ENCODE results near the gene BEX4.
"Not testable (repeated sequence)": the region's sequence is repeated elsewhere in the genome, so short reads cannot be mapped to it uniquely, and the experiment has no call there.

BEX4 gene, protein sequence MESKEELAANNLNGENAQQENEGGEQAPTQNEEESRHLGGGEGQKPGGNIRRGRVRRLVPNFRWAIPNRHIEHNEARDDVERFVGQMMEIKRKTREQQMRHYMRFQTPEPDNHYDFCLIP

DNA sequence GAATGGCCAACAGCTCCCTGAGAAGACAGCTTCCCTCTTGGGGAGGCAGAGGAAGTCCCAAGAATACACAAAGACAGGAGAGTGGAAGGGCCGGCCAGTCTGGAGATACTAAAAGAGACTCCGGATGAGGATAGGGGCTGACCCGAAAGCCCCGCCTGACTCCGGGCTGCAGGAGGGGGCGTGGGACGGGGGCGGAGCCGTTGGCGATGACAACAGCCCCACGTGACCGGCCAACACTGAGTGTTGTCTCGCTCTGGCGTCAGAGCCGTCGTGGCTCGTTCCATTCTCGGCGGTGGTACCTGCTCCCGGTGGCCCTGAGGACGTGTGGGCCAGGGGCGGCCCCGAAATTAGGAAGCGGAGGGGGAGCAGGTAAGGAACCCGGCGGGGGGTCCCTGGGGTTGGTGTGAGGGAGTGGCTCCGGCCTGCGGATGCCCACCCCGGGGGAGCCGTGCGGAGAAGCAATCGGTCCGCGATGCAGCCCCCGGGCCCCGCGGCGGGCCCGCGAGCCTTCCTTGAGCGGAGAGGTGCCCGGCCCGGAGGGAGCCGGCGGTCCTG lies at the start of gene BEX4:
Gene BEX4, plus strand, starts transcription at position 239 of the 555 bp plus-strand sequence. CDS start 1,046 bp downstream, outside the sequence.
- peak; percentile 67 for DNase-seq (ENCODE audit: low read depth)

DNA sequence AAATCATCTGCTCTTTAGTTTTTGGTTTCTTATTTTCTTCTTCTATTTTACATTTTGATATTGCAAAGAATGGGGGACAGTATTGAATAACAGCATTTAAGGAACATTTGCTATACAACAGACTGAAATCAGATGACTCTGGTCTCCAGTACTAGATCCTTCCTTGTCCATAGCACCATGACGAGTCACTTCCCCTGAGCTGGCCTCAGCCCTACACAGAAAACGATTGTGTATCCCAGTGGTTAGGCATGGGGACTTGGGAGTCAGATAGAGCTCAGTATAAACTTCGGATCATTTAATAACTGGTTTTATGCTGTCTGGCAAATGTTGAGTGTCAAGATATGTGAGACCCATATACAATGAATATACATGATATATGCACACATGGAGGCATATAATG lies 44.7 kb upstream of the BEX4 start:
- no peak for DNase-seq (ENCODE audit: low read depth)

DNA sequence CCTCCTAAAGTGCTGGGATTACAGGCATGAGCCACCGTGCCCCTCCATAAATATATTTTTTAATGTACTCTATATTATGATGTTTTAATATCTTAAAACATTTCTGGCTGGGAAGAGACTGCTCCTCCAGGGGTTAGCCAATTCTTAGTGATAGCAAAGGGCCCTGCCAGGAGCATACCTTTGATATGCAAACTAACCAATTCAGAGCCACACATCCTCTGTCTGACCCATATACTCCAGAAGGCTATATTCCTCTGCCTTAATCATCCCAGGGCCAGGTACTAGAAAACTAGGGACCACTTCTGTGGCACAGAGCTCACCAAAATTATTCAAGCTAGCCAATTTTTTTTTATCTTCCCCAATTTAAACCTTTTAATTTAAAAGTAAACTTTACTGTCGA lies 43.6 kb upstream of the BEX4 start:
- no peak for DNase-seq (ENCODE audit: low read depth)

DNA sequence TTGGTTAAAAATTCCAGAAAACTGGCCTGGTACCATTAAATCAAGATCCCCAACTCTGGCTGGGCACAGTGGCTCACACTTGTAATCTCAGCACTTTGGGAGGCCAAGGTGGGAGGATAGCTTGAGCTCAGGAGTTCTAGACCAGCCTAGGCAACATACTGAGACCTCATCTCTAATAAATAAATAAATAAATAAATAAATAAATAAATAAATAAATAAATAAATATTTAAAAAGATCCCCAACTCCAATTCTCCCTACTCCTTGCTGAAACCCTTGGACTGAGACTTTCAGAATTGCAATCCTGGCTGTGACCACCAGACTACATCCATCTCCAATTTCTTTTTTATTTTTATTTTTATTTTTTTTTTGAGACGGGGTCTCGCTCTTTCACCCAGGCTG lies 39.7 kb upstream of the BEX4 start:
- not testable (repeated sequence) for DNase-seq (ENCODE audit: low read depth)

DNA sequence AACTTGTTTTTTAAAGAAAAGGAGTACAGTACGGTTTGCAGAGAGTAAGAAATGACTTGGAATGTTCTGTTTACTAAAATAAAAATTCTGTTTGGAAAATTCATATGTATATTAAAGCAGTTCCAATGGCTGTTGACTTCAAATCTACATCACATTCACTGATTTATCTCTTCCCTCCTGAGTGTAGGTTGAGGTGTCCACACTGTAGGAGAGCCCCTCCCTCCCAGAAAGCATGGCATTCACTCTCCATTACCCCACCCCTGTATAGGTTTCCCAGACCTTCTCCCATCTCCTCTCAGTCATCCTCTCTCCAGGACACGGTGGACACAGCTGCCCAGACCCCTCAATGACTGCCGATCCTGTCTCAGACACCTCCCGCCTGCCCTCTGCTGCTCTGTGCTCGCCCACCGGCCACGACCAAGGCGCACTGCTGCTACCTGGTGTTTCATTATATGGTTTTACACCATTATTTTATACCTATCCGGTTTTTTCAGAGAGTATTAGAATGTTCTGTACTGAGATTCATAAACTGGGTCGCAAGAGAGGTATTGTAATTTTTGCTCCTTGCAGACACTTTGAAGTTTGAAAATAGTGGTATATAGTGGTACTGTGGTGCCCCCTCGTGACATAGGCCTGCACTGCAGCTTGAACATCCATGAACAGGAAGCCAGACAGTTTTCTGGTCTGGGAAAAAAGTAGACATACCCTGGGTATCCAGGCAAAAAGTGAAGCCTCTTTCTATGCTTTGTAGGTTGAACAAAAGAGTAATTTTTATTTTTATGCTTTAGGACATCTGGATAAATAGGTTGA lies 38.8 kb upstream of the BEX4 start:
- peak; percentile 5 for DNase-seq (ENCODE audit: low read depth)

DNA sequence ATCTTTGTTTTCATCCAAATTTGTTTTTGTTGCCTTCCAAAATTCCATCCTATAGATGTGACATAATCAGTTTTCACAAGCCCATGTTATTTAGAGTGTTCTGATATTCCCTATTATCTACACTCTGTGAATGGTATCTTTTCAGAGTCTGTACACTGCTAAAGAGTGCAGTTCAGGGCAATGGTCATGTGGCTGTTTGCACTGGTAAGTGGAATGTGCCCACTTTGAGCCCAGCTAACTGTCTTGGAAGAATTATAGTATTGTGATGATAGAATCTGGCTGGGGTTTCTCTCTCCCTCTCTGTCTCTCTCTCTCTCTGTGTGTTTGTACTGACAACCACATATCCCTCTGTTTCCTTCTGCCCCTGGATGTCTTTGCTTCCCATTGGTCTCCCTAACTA lies 37.4 kb upstream of the BEX4 start:
- no peak for DNase-seq (ENCODE audit: low read depth)

DNA sequence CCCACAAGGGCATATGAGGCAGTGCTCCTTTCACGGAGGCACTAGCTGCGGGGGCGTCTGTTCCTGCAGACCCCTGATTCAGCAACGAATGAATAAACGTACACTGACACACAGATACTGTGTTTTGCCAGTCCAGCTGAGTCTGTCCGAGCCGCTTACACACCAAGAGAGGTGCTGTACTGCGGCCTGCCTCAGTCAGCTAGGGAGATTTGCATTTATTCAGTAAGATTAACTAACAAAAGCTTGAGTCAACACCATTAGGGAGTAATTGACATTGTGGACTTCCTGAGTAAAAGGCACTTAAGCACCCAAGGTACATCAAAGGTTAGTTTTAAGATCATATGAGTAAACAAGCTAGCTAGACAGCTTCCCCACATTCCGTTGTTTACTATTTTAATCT lies 31.0 kb upstream of the BEX4 start:
- no peak for DNase-seq (ENCODE audit: low read depth)

DNA sequence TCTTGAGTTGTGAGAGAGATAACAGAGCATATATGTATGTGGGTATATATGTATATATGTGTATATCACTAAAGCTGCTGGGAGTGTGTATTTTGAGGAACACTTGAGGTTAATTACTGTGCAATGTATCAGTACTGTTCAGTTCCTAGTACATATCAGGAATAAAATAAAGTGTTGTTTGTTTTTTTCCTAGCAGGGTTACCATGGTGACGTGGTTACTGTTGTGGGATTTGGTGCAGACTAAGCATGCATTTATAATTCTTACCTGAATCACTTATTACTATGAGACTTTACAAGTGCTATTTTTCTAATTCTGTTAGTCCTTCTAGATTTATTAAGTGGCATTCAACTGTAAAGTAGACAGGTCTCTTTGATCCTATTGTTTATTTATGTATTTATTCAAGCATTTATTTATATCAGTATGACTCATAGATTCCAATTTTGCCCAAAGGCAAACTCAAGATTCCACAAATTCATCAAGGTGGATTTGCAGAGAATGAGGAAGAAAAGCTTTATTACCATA lies 26.9 kb upstream of the BEX4 start:
- DNase-seq (ENCODE audit: low read depth): no peak

DNA sequence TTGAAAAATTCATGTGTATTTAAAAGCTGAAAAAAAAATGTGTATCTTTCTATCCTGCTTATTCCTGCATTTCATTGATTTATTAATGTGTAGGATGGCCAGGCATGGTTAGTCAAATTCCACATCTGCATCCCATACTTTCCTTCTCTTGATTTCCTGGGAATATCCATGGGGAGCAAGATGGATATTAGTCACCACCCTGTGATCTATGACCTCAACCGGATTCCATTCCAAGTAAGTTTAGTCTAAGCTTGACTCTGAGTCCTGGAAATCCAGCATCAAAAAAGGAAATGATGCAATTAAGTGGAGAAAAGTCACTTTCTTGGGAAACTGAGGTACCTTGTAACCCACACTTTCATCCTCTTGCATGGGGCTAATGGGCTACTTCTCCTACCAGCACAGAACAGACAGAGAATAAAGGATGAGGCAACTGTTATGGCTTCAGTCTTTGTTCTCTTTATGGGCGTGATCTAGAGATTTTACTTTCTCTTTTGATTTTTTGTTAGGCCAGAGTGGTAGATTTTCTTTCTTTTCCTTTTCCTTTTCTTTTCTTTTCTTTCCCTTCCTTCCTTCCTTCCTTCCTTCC lies 17.1 kb upstream of the BEX4 start:
- no peak for DNase-seq (ENCODE audit: low read depth)

DNA sequence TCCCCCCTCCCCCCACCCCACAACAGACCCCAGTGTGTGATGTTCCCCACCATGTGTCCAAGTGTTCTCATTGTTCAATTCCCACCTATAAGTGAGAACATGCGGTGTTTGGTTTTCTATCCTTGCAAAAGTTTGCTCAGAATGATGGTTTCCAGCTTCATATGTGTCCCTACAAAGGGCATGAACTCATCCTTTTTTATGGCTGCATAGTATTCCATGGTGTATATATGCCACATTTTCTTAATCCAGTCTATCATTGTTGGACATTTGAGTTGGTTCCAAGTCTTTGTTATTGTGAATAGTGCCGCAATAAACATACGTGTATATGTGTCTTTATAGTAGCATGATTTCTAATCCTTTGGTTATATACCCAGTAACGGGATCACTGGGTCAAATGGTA lies 16.2 kb upstream of the BEX4 start:
- not testable (repeated sequence) for DNase-seq (ENCODE audit: low read depth)

DNA sequence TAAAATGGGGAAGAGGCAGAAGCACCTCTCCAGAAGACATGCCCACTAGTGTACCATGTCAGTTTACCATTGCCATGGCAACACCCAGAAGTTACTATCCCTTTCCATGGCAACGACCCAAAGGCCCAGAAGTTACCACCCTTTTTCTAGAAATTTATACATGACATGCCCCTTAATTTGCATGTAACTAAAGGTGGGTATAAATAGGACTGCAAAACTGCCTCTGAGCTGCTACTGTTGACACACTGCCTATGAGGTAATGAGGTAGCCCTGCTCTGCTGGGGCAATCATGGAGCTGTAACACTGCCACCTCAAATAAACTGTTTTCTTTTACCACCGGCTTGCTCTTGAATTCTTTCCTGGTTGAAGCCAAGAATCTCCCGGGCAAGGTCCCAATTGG lies 13.9 kb upstream of the BEX4 start:
- DNase-seq (ENCODE audit: low read depth): no peak

DNA sequence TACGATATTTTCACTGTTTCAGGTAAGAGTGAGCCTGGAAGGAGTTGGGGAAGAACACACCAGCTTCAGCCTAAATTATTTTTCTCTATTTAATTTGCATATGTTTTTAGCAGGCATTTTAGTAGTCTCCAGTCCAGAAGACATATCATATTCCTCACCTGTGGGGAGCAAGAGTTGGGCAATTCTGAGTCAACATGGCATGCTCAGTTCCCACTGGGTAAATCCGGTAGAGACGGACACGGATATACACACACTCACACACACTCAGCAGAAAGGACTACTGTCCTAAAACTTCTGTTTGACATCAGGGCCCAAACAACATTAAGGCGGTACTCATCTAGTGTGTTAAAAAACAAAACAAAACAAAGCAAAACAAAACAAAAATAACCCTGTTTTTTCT lies 4.9 kb upstream of the BEX4 start:
- no peak for DNase-seq (ENCODE audit: low read depth)

DNA sequence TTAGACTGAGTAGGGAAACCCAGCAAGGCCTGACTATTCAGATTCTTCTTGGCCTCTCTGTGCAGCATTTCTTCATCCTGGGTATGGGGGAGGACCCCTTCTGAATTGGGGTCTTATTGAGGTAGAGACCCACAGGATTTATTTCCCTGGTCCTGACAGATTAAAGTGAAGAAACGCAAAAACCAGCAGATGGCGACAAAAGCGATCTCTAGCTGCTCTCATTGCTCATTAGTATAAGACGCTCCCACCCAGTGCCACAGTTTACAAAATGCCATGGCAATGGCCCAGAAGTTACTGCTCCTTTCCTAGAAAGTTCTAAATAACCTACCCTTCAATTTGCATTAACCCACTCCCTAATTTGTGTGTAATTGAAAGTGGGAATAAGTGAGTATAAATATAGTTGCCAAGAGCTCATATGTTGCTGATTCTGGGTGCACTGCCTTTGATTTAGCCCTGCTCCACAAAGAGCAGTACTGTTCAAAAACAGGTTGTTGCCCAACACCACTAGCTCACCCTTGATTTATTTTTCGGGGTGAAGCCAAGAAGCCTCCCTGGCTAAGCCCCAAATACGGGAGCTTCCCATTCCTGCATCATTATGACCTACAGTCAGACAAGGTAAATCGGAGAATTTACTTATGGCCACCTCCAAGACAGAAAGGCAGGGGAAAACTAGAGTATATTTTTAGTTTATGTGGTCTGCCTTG lies 3.7 kb upstream of the BEX4 start:
- DNase-seq (ENCODE audit: low read depth): no peak

DNA sequence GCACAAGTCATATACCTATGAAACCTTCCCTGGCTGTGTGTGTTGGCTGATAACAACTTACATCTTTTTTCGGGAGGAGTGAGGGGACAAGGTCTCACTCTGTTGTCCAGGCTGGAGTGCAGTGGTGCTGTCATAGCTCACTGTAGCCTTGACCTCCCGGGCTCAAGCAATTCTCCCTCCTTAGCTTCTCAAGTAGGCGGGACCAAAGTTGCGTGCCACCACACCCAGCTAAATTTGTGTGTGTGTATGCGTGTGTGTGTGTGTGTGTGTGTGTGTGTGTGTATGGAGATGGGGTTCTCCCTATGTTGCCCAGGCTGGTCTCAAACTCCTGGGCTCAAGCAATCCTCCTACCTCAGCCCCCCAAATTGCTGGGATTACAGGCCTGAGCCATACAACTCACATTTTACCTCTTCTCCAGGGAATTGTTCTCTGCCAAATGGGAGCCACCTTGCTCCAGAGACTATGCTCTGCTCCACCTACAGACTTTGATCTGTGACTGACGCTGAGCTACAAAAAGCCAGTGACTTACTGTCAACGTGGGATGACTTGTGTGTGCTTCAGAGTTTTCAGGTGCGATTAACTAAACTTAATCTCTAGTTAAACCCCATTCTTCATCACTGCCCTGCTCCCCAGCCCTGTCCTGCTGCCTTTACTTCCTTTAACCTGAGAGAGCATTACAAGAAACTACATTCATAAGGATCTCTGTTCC lies 2.0 kb upstream of the BEX4 start:
- DNase-seq (ENCODE audit: low read depth): no peak

DNA sequence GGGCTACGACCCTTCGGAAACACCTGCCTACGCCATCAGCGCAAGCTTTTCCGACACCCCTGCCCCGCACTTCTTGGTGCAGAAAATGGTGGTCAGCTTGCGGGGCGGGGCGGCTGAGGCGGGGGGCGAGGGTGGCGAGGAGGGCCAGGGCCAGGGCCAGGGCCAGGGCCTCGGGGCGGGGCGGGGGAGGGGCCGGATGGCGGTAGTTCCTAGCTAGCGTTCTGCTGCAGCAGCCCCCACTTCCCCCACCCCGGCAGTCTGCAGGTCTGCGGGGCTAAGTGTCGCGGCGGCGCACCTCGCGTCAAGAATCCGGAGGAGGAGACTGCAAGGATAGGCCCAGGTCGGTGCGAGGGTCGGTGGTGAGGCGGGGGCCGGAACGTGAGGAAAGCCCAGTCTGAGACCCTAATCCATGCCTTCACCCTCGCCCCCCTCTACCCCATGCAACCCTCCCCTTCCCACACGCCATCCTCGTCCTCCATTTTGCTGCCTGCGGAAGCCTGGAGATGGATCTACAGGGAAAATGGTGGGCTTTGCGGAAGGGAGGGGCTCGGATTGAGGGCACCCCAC lies 600 bp downstream of the BEX4 start:
- peak; percentile 5 for DNase-seq (ENCODE audit: low read depth)

DNA sequence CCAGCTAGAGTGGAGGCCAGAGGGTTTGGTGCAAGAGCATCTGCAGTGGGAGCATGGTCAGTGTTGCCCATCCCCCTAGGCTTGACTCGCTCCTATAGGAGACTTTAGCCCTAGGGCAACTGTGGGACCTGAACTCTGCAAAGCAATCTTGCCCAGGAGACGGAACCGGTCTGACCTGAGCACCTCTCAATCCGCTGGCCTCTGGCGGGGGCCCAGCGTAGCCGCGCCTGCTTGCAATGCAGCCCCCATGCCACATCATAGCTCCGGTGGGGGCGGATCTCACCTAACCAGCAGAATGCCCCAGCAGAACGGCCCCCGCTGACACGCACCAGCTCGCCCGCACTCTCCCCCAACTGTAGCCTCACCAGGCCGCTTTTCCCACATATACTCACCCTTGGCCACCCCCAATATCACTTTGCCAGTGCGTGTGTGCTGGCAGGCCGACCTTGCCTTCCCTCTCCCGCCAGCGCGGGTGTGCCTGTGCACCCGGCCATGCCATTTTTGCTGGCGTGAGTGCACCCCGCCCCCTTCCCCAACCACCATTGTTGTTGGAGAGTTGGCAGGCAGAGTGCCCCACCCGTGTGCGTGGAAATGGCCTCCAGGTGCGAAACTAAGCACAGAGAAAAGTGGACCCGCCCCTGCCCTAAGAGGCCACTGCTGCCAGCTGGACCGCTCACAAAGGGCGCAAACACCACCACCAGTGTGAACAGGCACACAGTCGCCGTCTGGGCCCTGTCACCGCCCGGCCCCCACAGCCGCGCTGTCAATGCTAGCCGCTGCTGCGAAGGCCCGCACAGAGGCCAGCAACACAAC lies 5.8 kb downstream of the BEX4 start:
- DNase-seq (ENCODE audit: low read depth): no peak

DNA sequence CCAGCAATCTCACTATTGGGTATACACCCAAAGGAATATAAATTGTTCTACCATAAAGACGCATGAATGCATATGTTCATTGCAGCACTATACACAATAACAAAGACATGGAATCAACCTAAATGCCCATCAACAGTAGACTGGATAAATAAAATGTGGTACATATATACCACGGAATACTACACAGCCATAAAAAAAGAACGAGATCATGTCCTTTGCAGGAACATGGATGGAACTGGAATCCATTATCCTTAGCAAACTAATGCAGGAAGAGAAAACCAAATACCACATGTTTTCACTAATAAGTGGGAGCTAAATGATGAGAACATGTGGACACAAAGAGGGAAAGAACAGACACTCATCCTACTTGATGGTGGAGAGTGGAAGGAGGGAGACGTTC lies 11.0 kb downstream of the BEX4 start:
- not testable (repeated sequence) for DNase-seq (ENCODE audit: low read depth)

DNA sequence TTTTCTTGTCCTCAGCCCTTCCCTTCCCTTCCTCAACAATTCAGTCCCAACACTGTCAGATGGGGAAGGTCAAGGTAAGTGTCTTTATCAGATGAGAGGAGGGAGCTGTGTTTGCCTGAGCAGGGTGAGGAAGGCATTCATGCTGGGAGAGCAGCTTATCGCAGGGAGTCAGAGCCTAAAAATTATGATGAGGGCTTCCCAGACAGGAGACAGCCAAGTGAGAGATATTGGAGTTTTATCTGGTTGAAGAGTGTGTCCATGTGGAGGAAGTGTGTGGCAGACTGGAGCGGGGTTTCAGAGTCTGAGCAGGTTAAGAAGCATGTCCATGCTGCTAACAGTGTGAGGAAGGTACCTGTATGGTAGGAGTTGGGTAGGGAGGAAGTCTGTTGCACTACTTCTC lies 18.4 kb downstream of the BEX4 start:
- no peak for DNase-seq (ENCODE audit: low read depth)

DNA sequence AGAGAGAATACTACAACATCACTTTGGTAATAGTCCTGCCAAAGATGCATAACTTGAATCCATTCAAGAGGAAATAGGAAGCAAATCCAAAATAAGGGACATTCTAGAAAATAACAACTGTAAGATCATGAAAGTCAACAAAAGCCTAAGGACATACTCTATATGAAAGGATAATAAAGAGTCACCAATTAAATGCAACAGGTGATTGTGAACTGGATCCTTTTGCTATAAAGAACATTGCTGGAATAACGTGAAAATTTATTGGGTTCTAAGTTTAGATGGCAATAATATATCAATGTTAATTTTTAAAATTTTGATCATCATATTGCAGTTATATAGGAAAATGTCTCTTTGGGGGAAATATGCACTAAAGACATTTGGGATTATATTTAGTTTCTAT lies 20.0 kb downstream of the BEX4 start:
- no peak for DNase-seq (ENCODE audit: low read depth)

DNA sequence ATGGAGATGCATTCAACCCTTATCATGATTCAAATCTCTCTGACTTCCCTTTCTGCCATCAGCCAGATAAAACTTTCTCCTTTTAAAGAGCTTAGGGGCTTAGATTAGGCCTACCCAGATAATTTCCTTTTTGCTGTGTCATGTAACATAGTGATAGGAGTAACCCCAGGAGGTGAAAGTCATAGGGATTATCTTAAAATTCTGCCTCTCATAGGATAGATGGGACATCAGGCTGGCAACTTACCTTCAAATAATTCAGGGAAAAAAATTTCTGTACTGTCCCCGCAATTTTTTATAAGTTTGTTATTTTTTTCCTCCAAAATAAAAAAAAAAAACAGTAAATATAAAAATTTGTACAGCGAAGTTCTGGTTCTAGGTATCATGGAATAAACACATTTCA lies 20.7 kb downstream of the BEX4 start:
- not testable (repeated sequence) for DNase-seq (ENCODE audit: low read depth)

DNA sequence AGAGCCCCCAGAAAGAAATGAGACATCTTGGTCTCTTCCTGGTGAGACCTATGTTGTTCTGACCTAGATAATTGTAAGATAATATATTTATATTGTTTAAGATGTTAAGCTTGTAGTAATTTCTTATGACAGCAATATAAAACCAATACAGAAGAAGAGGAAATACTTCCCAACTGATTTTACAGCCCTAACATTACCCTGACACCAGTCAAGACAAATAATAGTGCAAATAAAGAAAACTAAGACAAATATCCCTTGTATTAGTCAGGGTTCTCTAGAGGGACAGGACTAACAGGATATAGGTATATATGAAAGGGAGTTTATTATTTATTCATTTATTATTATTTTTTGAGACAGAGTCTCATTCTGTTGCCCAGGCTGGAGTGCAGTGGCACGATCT lies 21.4 kb downstream of the BEX4 start:
- DNase-seq (ENCODE audit: low read depth): no peak

Measured in activated T-helper 9 cell treated with anti-CD3 and anti-CD28 coated beads, Interleukin-2, amount 50 U/mL, for 16 hours (primary cell).